Stomach smooth muscle (tissue), 2 donors: ENCODE results near the gene SKAP1.
"Not testable (repeated sequence)": the region's sequence is repeated elsewhere in the genome, so short reads cannot be mapped to it uniquely, and the experiment has no call there.

Experiments used
- H3K27ac ChIP-seq: one replicate; pipeline ENCODE4 v1.7.0; 2013; ENCODE audit warnings: mild to moderate bottlenecking, low read length, inconsistent platforms
- H3K27me3 ChIP-seq, 2 donors: one replicate each; pipeline ENCODE4 v1.7.0; 2013; ENCODE audit warnings: low read length in 2 of 2; ENCODE audit not compliant: insufficient read depth in 2 of 2, control insufficient read depth in 1 of 2
- H3K36me3 ChIP-seq, 2 donors: one replicate each; pipeline ENCODE4 v1.7.0; 2013; ENCODE audit warnings: low read length in 2 of 2; ENCODE audit not compliant: control insufficient read depth in 2 of 2, insufficient read depth in 2 of 2
- H3K4me1 ChIP-seq: one replicate; pipeline ENCODE4 v1.7.0; 2013; ENCODE audit warnings: low read length; ENCODE audit not compliant: control insufficient read depth, insufficient read depth
- H3K4me3 ChIP-seq, 2 donors: one replicate each; pipeline ENCODE4 v1.7.0; 2013; ENCODE audit warnings: low read length in 2 of 2
- H3K9ac ChIP-seq, 2 donors: one replicate each; pipeline ENCODE4 v1.7.0; 2013; ENCODE audit warnings: low read length in 2 of 2, mild to moderate bottlenecking in 1 of 2
- H3K9me3 ChIP-seq, 2 donors: one replicate each; pipeline ENCODE4 v1.7.0; 2013; ENCODE audit warnings: low read length in 2 of 2; ENCODE audit not compliant: control insufficient read depth in 2 of 2
- donor health status: healthy.
- donor health status: Pancreatic carcinoma.

Gene SKAP1

GRCh38 chr17:48299760-48300159 is 130.3 kb downstream of the SKAP1 start:
- H3K4me1 ChIP-seq, result no peaks in the 10 kb centered on the region
- H3K9ac ChIP-seq, result no peak overlapping the region
- no peak overlapping the region for H3K27ac ChIP-seq
- H3K4me3 ChIP-seq, result no peak overlapping the region
- peaks cover 4 to 7% of the 10 kb centered on the region in 2 donors for H3K27me3 ChIP-seq
- no peaks in the 10 kb centered on the region for H3K36me3 ChIP-seq
- no peaks in the 10 kb centered on the region for H3K9me3 ChIP-seq

GRCh38 chr17:48297825-48298224 is 132.2 kb downstream of the SKAP1 start:
- H3K27me3 ChIP-seq, result peaks cover 12 to 18% of the 10 kb centered on the region in 2 donors
- H3K4me1 ChIP-seq, result no peaks in the 10 kb centered on the region
- H3K36me3 ChIP-seq, result no peaks in the 10 kb centered on the region
- no peak overlapping the region for H3K4me3 ChIP-seq
- no peaks in the 10 kb centered on the region for H3K9me3 ChIP-seq
- no peak overlapping the region for H3K9ac ChIP-seq
- no peak overlapping the region for H3K27ac ChIP-seq

- Histone ChIP-seq H3K4me3 (no peak overlapping the region), H3K4me1 (no peaks in the 10 kb centered on the region), H3K36me3 (no peaks in the 10 kb centered on the region), H3K9me3 (no peaks in the 10 kb centered on the region), H3K27ac (no peak overlapping the region), H3K27me3 (peaks cover 14 to 19% of the 10 kb centered on the region in 2 donors), H3K9ac (no peak overlapping the region)
These were observed 133.6 kb downstream of the SKAP1 start for GRCh38 chr17:48296453-48296852.

GRCh38 chr17:48295362-48296288 is 134.4 kb downstream of the SKAP1 start:
- H3K27ac ChIP-seq, result no peak overlapping the region

GRCh38 chr17:48294806-48295361 is 135.1 kb downstream of the SKAP1 start:
- Histone ChIP-seq H3K27ac (no peak overlapping the region), H3K27me3 (peaks cover 20% of the 10 kb centered on the region in 2 donors), H3K9me3 (no peaks in the 10 kb centered on the region), H3K4me1 (no peaks in the 10 kb centered on the region), H3K4me3 (no peak overlapping the region), H3K36me3 (no peaks in the 10 kb centered on the region), H3K9ac (no peak overlapping the region)

More at GRCh38 chr17:48295362-48296288, 134.4 kb downstream of the SKAP1 start:
- no peak overlapping the region for H3K9ac ChIP-seq
- no peak overlapping the region for H3K4me3 ChIP-seq
- H3K4me1 ChIP-seq, result no peaks in the 10 kb centered on the region
- peaks cover 20% of the 10 kb centered on the region in 2 donors for H3K27me3 ChIP-seq
- no peaks in the 10 kb centered on the region for H3K9me3 ChIP-seq
- H3K36me3 ChIP-seq, result no peaks in the 10 kb centered on the region

GRCh38 chr17:48294020-48294805 is 135.8 kb downstream of the SKAP1 start:
- Histone ChIP-seq H3K9me3 (no peaks in the 10 kb centered on the region), H3K36me3 (no peaks in the 10 kb centered on the region), H3K27ac (no peak overlapping the region), H3K27me3 (peaks cover 15 to 20% of the 10 kb centered on the region in 2 donors), H3K9ac (no peak overlapping the region), H3K4me1 (no peaks in the 10 kb centered on the region), H3K4me3 (no peak overlapping the region)

- Histone ChIP-seq H3K4me1 (no peaks in the 10 kb centered on the region), H3K9ac (no peak overlapping the region), H3K27ac (no peak overlapping the region), H3K27me3 (peaks cover 15 to 20% of the 10 kb centered on the region in 2 donors), H3K9me3 (no peaks in the 10 kb centered on the region), H3K36me3 (no peaks in the 10 kb centered on the region), H3K4me3 (no peak overlapping the region)
These were observed 136.5 kb downstream of the SKAP1 start for GRCh38 chr17:48293319-48294019.

GRCh38 chr17:48290378-48290777 is 139.6 kb downstream of the SKAP1 start:
- Histone ChIP-seq H3K27me3 (peaks cover 16 to 23% of the 10 kb centered on the region in 2 donors), H3K36me3 (no peaks in the 10 kb centered on the region)

GRCh38 chr17:48286917-48287316 is 143.1 kb downstream of the SKAP1 start:
- H3K36me3 ChIP-seq, H3K4me3 ChIP-seq, H3K9me3 ChIP-seq, H3K4me1 ChIP-seq, H3K27ac ChIP-seq, H3K9ac ChIP-seq: not testable (repeated sequence)
- peaks cover 9 to 14% of the 10 kb centered on the region in 2 donors for H3K27me3 ChIP-seq

More at GRCh38 chr17:48290378-48290777, 139.6 kb downstream of the SKAP1 start:
- Histone ChIP-seq H3K27ac (no peak overlapping the region), H3K9ac (no peak overlapping the region), H3K4me1 (no peaks in the 10 kb centered on the region), H3K9me3 (no peaks in the 10 kb centered on the region), H3K4me3 (no peak overlapping the region)

- Histone ChIP-seq H3K4me1 (no peaks in the 10 kb centered on the region), H3K36me3 (no peaks in the 10 kb centered on the region), H3K9ac (no peak overlapping the region), H3K9me3 (no peaks in the 10 kb centered on the region), H3K27ac (no peak overlapping the region), H3K27me3 (peaks cover 7 to 8% of the 10 kb centered on the region in 2 donors), H3K4me3 (no peak overlapping the region)
These were observed 144.4 kb downstream of the SKAP1 start for GRCh38 chr17:48285614-48286013.
